Liver (tissue), 9 donors: ENCODE measurements around the gene ZBTB47. TPM values are rescaled to one million over a fixed set of nuclear protein-coding genes. Genes with fewer than 3 reads are reported as not detected.

Experiments used
- DNase-seq: peaks from one replicate; pipeline ENCODE4 v3.0.0-alpha.2; 2017; ENCODE audit warnings: low spot score
- H3K27ac ChIP-seq, 2 donors: one replicate each; pipeline ENCODE4 v1.7.0; 2013; ENCODE audit warnings: inconsistent platforms in 2 of 2, low read length in 2 of 2, control low read depth in 1 of 2, low read depth in 1 of 2, mild to moderate bottlenecking in 1 of 2
- H3K27me3 ChIP-seq, 4 donors: one replicate each; pipeline versions ENCODE4 v1.6.1 to v1.7.0; 2013; ENCODE audit warnings: low read length in 3 of 4, inconsistent platforms in 1 of 4, mild to moderate bottlenecking in 1 of 4, moderate library complexity in 1 of 4; ENCODE audit not compliant: control insufficient read depth in 4 of 4, insufficient read depth in 4 of 4
- H3K36me3 ChIP-seq, 4 donors: one replicate each; pipeline versions ENCODE4 v1.6.1 to v1.7.0; 2013; ENCODE audit warnings: low read length in 3 of 4, mild to moderate bottlenecking in 3 of 4, low read depth in 1 of 4, moderate library complexity in 1 of 4; ENCODE audit not compliant: control insufficient read depth in 4 of 4, insufficient read depth in 3 of 4
- H3K4me1 ChIP-seq, 4 donors: one replicate each; pipeline versions ENCODE4 v1.6.1 to v1.7.0; 2013; ENCODE audit warnings: low read length in 3 of 4, mild to moderate bottlenecking in 3 of 4, moderate library complexity in 1 of 4; ENCODE audit not compliant: control insufficient read depth in 4 of 4, insufficient read depth in 4 of 4
- H3K4me3 ChIP-seq, 3 donors: one replicate each; pipeline versions ENCODE4 v1.6.1 to v1.7.0; 2013; ENCODE audit warnings: low read length in 3 of 3, control low read depth in 1 of 3, low read depth in 1 of 3, mild to moderate bottlenecking in 1 of 3
- H3K9ac ChIP-seq, 2 donors: one replicate each; pipeline ENCODE4 v1.7.0; 2013; ENCODE audit warnings: low read length in 2 of 2, mild to moderate bottlenecking in 2 of 2, moderate library complexity in 2 of 2, control low read depth in 1 of 2, low read depth in 1 of 2
- H3K9me3 ChIP-seq, 4 donors: one replicate each; pipeline versions ENCODE4 v1.6.1 to v1.7.0; 2013; ENCODE audit warnings: low read length in 3 of 4; ENCODE audit not compliant: control insufficient read depth in 4 of 4
- ATF3 ChIP-seq: IDR thresholded peaks from 2 replicates; pipeline ENCODE4 v1.6.1; 2016; ENCODE audit warnings: antibody characterized with exemption
- EGR1 ChIP-seq, 2 donors: IDR thresholded peaks; 2 replicates each; pipeline ENCODE4 v1.6.1; 2016 to 2018; ENCODE audit warnings: antibody characterized with exemption in 2 of 2, low read depth in 2 of 2
- FOXA2 ChIP-seq: IDR thresholded peaks from 2 replicates; pipeline ENCODE4 v1.6.1; 2016; ENCODE audit warnings: antibody characterized with exemption
- GABPA ChIP-seq, 2 donors: IDR thresholded peaks in 1 of 2; conservative IDR thresholded peaks in 1 of 2; 2 replicates each; pipeline ENCODE4 v1.6.1; 2016; ENCODE audit warnings: antibody characterized with exemption in 2 of 2, mild to moderate bottlenecking in 1 of 2, moderate library complexity in 1 of 2
- HNF4A ChIP-seq, 2 donors: conservative IDR thresholded peaks; 2 replicates each; pipeline ENCODE4 v1.6.1; 2016; ENCODE audit warnings: antibody characterized with exemption in 2 of 2, mild to moderate bottlenecking in 2 of 2
- HNF4G ChIP-seq: IDR thresholded peaks from 2 replicates; pipeline ENCODE4 v1.6.1; 2016; ENCODE audit warnings: antibody characterized with exemption
- MAX ChIP-seq: IDR thresholded peaks from 2 replicates; pipeline ENCODE4 v1.6.1; 2016; ENCODE audit warnings: antibody characterized with exemption
- ZBTB33 ChIP-seq: IDR thresholded peaks from 2 replicates; pipeline ENCODE4 v1.6.1; 2016; ENCODE audit warnings: antibody characterized with exemption
- WGBS: extraction: QIAGEN DNeasy Blood & Tissue Kit; methylation state at CpG from one replicate; pipeline ENCODE4 v1.1.7; 2013; 5-methylcytosine and 5-hydroxymethylcytosine counted together
- polyA plus RNA-seq, 2 donors: library from polyadenylated mRNA; stranded (reverse) in 1 of 2; unstranded in 1 of 2; fragments of 200-250 nt in 1 of 2; fragments of >200 nt in 1 of 2; fragmentation: Nextera tagmentation in 1 of 2; extraction: Ambion mirVana in 1 of 2; gene quantifications; one replicate each; pipeline versions ENCODE4 v1.2.1 to v1.2.3, GENCODE V29; 2013 to 2015
- total RNA-seq, 2 donors: library from RNA; depleted of rRNA; stranded (reverse); fragments of >200 nt; gene quantifications; one replicate each; pipeline ENCODE4 v1.2.3, GENCODE V29; 2014
- TF ChIP-seq, protein P1 (sequence below): fragments of 150-350 bp; IDR thresholded peaks from 2 replicates; pipeline ENCODE4 v1.5.1; 2017; ENCODE audit warnings: improper control_type of control experiment, low read depth, low read length; ENCODE audit not compliant: missing input control
- TF ChIP-seq, protein P2 (sequence below): IDR thresholded peaks from 2 replicates; pipeline ENCODE4 v1.6.1; 2016; ENCODE audit warnings: antibody characterized with exemption, mild to moderate bottlenecking
- donor health status: healthy.
- donor health status: healthy.
- donor health status: healthy.
- donor health status: healthy.
- donor health status: healthy.

The ZBTB47 gene
- total and polyA plus RNA-seq, 4 donors = 0.42 to 7.4 (median 4.2) TPM

DNA sequence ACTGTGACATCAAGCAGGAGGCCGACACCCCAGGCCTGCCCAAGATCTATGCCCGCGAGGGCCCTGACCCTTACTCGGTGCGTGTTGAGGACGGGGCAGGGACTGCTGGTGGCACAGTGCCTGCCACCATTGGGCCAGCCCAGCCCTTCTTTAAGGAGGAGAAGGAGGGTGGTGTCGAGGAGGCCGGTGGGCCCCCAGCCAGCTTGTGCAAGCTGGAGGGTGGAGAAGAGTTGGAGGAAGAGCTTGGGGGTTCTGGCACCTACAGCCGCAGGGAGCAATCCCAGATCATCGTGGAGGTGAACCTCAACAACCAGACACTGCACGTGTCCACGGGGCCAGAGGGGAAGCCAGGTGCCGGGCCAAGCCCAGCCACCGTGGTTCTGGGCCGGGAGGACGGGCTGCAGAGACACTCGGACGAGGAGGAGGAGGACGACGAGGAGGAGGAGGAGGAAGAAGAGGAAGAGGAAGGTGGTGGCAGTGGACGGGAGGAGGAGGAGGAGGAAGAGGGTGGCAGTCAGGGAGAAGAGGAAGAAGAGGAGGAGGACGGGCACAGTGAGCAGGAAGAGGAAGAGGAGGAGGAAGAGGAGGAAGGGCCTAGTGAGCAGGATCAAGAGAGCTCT, 5.4 kb downstream of the ZBTB47 start:
- H3K36me3 ChIP-seq = peaks cover 0 to 4% (median 1%) of the 10 kb centered on the region in 4 donors

More for the DNA sequence above, 5.4 kb downstream of the ZBTB47 start:
- no peak overlapping the region for H3K4me3 ChIP-seq
- no peaks in the 10 kb centered on the region for H3K9me3 ChIP-seq
- H3K27ac ChIP-seq = no peak overlapping the region
- H3K9ac ChIP-seq = no peak overlapping the region
- H3K27me3 ChIP-seq = no peaks in the 10 kb centered on the region
- no peak for TF ChIP-seq HNF4A (conservative IDR thresholded peaks at IDR 0.05)
- no peak for TF ChIP-seq ATF3
- TF ChIP-seq HNF4G = no peak
- TF ChIP-seq, protein P1, sequence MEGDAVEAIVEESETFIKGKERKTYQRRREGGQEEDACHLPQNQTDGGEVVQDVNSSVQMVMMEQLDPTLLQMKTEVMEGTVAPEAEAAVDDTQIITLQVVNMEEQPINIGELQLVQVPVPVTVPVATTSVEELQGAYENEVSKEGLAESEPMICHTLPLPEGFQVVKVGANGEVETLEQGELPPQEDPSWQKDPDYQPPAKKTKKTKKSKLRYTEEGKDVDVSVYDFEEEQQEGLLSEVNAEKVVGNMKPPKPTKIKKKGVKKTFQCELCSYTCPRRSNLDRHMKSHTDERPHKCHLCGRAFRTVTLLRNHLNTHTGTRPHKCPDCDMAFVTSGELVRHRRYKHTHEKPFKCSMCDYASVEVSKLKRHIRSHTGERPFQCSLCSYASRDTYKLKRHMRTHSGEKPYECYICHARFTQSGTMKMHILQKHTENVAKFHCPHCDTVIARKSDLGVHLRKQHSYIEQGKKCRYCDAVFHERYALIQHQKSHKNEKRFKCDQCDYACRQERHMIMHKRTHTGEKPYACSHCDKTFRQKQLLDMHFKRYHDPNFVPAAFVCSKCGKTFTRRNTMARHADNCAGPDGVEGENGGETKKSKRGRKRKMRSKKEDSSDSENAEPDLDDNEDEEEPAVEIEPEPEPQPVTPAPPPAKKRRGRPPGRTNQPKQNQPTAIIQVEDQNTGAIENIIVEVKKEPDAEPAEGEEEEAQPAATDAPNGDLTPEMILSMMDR = no peak
- TF ChIP-seq, protein P2, sequence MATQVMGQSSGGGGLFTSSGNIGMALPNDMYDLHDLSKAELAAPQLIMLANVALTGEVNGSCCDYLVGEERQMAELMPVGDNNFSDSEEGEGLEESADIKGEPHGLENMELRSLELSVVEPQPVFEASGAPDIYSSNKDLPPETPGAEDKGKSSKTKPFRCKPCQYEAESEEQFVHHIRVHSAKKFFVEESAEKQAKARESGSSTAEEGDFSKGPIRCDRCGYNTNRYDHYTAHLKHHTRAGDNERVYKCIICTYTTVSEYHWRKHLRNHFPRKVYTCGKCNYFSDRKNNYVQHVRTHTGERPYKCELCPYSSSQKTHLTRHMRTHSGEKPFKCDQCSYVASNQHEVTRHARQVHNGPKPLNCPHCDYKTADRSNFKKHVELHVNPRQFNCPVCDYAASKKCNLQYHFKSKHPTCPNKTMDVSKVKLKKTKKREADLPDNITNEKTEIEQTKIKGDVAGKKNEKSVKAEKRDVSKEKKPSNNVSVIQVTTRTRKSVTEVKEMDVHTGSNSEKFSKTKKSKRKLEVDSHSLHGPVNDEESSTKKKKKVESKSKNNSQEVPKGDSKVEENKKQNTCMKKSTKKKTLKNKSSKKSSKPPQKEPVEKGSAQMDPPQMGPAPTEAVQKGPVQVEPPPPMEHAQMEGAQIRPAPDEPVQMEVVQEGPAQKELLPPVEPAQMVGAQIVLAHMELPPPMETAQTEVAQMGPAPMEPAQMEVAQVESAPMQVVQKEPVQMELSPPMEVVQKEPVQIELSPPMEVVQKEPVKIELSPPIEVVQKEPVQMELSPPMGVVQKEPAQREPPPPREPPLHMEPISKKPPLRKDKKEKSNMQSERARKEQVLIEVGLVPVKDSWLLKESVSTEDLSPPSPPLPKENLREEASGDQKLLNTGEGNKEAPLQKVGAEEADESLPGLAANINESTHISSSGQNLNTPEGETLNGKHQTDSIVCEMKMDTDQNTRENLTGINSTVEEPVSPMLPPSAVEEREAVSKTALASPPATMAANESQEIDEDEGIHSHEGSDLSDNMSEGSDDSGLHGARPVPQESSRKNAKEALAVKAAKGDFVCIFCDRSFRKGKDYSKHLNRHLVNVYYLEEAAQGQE = no peak
- no peak for TF ChIP-seq FOXA2
- no peak for TF ChIP-seq EGR1 (IDR thresholded peaks at IDR 0.05; ENCODE audit: low read depth in 2 of 2)
- TF ChIP-seq MAX = no peak
- no peak for TF ChIP-seq GABPA (IDR thresholded peaks at IDR 0.05 in 1 of 2, conservative IDR thresholded peaks at IDR 0.05 in 1 of 2)
- TF ChIP-seq ZBTB33 = no peak
- 86% methylated on average over 22 of the region's 22 CpGs for WGBS
- peaks cover 0 to 6% (median 4%) of the 10 kb centered on the region in 4 donors for H3K4me1 ChIP-seq
- DNase-seq = no peak
